ENCODE data around the gene METTL16. TPM values are rescaled to one million over a fixed set of nuclear protein-coding genes. Genes with fewer than 3 reads are reported as not detected.

Gene METTL16
- total and polyA plus RNA-seq, 2 of the 8 experiments (the other 6 are each of a cell fraction or from before 2014, with no cell fraction given), result 22.8 to 59.4 TPM

DNA sequence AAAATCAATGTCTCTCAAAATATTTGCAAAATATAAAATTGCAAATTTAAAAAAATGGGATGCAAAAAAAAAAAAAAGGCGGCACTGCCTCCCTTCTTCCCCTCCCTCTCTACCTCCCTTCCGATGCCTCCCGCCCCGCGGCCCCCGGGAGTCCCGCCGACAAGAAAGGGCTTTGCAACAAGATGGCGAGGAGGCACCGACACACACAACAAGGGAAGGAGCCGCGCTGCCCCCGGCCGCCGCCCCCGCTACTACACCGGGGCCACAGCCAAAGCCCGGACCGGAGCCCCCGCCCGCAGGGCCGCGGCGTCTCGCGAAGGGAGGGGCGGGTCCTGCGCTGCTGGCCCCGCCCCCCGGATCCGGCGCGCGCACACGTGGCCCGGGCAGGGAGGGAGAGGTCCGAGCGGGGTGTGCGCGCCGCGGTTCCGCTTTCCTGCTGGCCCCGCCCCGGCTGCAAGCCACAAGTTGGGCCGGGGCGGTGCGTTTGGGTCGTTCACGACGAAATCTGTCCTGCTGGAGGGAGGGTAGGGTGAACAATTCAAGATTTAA lies 110.7 kb downstream of the METTL16 start, which contains the start of gene MNT (continued):
- TF ChIP-seq MAFK (IDR thresholded peaks at IDR 0.05; ENCODE audit: low read depth, low read length) (no peak), HDAC6 (IDR thresholded peaks at IDR 0.05; ENCODE audit: low read depth, low read length) (no peak), POLR2AphosphoS5 (IDR thresholded peaks at IDR 0.05; ENCODE audit: low read depth, low read length) (peak; percentile 44; the same call in 1 of the 2 replicates), CBX5 (IDR thresholded peaks at IDR 0.05; ENCODE audit: low read depth, low read length) (no peak), NANOG (IDR thresholded peaks at IDR 0.05; ENCODE audit: insufficient read depth, low read depth, low read length, poor library complexity, severe bottlenecking) (no peak), TCF12 (IDR thresholded peaks at IDR 0.05; ENCODE audit: low read depth, low read length) (no peak), KDM1A (IDR thresholded peaks at IDR 0.05; ENCODE audit: borderline replicate concordance, low read length) (no peak), CEBPB (IDR thresholded peaks at IDR 0.05; ENCODE audit: low read depth, low read length) (no peak), BRCA1 (IDR thresholded peaks at IDR 0.05; ENCODE audit: low read depth, low read length) (no peak), PHF8 (conservative IDR thresholded peaks at IDR 0.05; ENCODE audit: low read depth, low read length) (peak; percentile 40; the same call in 1 of the 2 replicates), RBBP5 (IDR thresholded peaks at IDR 0.05; ENCODE audit: borderline replicate concordance, low read depth, low read length) (no peak), CHD2 (IDR thresholded peaks at IDR 0.05; ENCODE audit: low read length) (no peak), HDAC2 (IDR thresholded peaks at IDR 0.05; ENCODE audit: borderline replicate concordance in 1 of 2, low read depth in 2 of 2, low read length in 2 of 2) (no peak)
- TF ChIP-seq, protein P1, sequence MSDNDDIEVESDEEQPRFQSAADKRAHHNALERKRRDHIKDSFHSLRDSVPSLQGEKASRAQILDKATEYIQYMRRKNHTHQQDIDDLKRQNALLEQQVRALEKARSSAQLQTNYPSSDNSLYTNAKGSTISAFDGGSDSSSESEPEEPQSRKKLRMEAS (IDR thresholded peaks at IDR 0.05), result peak; percentile 35; the same call in 1 of the 2 replicates
- TF ChIP-seq, protein P2, sequence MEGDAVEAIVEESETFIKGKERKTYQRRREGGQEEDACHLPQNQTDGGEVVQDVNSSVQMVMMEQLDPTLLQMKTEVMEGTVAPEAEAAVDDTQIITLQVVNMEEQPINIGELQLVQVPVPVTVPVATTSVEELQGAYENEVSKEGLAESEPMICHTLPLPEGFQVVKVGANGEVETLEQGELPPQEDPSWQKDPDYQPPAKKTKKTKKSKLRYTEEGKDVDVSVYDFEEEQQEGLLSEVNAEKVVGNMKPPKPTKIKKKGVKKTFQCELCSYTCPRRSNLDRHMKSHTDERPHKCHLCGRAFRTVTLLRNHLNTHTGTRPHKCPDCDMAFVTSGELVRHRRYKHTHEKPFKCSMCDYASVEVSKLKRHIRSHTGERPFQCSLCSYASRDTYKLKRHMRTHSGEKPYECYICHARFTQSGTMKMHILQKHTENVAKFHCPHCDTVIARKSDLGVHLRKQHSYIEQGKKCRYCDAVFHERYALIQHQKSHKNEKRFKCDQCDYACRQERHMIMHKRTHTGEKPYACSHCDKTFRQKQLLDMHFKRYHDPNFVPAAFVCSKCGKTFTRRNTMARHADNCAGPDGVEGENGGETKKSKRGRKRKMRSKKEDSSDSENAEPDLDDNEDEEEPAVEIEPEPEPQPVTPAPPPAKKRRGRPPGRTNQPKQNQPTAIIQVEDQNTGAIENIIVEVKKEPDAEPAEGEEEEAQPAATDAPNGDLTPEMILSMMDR (IDR thresholded peaks at IDR 0.05; ENCODE audit: control extremely low read depth in 1 of 3, insufficient read depth in 1 of 3, low read depth in 1 of 3, low read length in 3 of 3), result no peak
